Endothelial cell of umbilical vein (primary cell): ENCODE measurements around the gene ABCA10.

Experiments
- POLR2A ChIP-seq: IDR thresholded peaks from 2 replicates; pipeline ENCODE4 v1.6.1; 2012; ENCODE audit warnings: low read depth, mild to moderate bottlenecking, control low read depth, low read length
- TF ChIP-seq, protein P1 (sequence below), 2 donors: IDR thresholded peaks; 1 replicate in 1 of 2; 2 replicates in 1 of 2; pipeline ENCODE4 v1.5.1; 2011; ENCODE audit warnings: low read length in 2 of 2, mild to moderate bottlenecking in 2 of 2, moderate library complexity in 2 of 2, control low read depth in 1 of 2, inconsistent platforms in 1 of 2, low read depth in 1 of 2; ENCODE audit not compliant: insufficient read depth in 1 of 2; ENCODE audit errors: extremely low read depth in 1 of 2

DNA sequence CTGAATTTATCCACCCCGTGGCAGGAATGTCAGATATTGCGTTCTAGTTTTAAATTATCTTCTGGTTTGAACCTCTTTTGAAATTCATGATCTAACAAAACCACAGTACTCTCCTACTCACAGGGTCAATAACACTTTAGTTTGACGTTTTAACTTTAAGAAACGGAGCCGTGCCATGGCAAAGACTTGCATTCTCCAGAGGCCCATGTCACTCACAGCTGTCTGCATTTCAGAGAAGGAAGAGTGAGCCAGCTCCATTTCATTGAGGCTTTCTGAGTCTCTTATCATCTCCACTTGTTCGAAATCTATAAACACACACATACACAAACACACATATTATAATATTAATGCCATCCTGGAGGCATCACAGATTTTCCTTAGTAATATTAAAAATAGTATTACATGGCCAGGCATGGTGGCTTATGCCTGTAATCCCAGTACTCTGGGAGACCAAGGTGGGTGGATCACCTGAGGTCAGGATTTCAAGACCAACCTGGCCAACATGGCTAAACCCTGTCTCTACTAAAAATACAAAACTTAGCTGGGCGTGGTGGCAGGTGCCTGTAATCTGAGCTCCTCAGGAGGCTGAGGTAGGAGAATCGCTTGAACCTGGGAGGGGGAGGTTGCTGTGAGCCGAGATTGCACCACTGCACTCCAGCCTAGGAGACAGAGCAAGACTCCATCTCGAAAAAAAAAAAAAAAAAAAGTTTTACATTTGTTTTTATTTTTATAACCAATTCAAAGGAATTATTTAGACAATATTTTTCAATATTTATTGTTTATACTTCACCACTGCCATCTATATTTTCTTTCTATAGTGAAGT is 122.5 kb downstream of the ABCA10 start:
- no peak for TF ChIP-seq POLR2A
- TF ChIP-seq, protein P1, sequence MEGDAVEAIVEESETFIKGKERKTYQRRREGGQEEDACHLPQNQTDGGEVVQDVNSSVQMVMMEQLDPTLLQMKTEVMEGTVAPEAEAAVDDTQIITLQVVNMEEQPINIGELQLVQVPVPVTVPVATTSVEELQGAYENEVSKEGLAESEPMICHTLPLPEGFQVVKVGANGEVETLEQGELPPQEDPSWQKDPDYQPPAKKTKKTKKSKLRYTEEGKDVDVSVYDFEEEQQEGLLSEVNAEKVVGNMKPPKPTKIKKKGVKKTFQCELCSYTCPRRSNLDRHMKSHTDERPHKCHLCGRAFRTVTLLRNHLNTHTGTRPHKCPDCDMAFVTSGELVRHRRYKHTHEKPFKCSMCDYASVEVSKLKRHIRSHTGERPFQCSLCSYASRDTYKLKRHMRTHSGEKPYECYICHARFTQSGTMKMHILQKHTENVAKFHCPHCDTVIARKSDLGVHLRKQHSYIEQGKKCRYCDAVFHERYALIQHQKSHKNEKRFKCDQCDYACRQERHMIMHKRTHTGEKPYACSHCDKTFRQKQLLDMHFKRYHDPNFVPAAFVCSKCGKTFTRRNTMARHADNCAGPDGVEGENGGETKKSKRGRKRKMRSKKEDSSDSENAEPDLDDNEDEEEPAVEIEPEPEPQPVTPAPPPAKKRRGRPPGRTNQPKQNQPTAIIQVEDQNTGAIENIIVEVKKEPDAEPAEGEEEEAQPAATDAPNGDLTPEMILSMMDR (IDR thresholded peaks at IDR 0.05; ENCODE audit: extremely low read depth in 1 of 2, insufficient read depth in 1 of 2, low read depth in 1 of 2, low read length in 2 of 2): no peak
